ENCODE results near the gene SCUBE3.

SCUBE3 gene

DNA sequence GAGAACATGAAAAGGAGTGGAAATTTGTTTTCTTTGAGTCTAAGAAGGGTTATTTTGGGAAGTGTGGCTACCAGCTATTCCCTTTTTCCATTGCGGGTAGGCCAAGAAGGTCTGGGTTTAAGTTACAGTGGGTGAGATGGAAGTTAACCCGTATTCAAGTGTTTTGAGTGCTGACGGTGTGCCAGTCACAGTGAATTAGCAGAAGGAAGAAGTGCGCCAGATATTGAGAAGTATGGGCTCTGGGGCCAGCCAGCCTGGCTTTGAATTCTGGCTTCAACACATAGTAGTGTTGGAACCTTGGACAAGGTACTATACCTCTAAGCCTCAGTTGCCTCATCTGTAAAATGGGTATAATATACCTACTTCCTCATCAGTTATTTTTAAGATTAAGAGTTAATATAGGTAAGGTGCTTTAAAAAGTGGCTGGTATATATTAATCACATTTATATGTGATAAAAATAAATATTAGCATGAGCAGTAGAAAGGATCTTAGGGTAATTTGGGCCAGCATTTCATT lies 62.0 kb downstream of the SCUBE3 start:
- TF ChIP-seq, protein P1, sequence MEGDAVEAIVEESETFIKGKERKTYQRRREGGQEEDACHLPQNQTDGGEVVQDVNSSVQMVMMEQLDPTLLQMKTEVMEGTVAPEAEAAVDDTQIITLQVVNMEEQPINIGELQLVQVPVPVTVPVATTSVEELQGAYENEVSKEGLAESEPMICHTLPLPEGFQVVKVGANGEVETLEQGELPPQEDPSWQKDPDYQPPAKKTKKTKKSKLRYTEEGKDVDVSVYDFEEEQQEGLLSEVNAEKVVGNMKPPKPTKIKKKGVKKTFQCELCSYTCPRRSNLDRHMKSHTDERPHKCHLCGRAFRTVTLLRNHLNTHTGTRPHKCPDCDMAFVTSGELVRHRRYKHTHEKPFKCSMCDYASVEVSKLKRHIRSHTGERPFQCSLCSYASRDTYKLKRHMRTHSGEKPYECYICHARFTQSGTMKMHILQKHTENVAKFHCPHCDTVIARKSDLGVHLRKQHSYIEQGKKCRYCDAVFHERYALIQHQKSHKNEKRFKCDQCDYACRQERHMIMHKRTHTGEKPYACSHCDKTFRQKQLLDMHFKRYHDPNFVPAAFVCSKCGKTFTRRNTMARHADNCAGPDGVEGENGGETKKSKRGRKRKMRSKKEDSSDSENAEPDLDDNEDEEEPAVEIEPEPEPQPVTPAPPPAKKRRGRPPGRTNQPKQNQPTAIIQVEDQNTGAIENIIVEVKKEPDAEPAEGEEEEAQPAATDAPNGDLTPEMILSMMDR (conservative IDR thresholded peaks at IDR 0.05; ENCODE audit: low read depth, low read length), result no peak
- no peak for DNase-seq (ENCODE audit: low read depth)
- H3K4me3 ChIP-seq (ENCODE audit: low read length), result no peak overlapping the region

DNA sequence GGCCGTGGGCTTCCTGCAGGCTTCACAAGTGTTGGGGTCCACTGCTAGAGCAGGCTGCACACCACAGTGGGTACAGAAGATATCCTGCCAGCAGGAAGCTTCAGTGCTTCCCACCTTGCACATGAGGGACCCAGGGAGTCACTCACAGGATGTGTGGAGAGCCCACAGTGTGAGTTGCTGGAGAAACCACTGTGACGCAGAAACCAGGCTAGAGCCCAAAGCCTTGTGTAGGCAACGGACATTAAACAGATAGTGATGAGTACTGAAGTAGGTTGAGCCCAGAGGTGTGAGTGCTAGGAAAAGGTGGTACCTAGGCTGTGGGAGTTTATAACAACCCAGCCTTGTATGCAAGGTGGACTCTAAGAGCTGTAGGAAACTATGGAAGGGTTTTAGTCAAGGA lies 65.0 kb downstream of the SCUBE3 start:
- TF ChIP-seq, protein P1 (conservative IDR thresholded peaks at IDR 0.05; ENCODE audit: low read depth, low read length), result no peak
- no peak for DNase-seq (ENCODE audit: low read depth)
- no peak overlapping the region for H3K4me3 ChIP-seq (ENCODE audit: low read length)

DNA sequence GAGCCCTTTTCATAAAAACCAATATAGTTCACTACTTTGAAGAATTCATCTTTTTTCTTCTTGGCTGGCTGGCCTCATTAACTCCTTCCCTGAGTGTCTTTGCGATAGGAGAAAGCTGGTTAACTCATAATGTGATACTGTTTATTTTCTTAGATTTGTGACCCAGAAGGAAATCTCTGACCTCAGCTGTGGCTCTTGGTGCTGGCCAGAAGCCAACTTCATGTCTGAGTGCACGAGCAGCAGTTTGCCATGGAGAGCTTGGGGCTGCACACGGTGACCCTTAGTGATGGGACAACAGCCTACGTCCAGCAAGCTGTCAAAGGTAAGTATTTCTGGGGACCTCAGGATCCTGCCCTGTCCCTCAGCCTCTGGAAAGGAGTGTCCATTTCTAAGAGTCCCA lies 67.1 kb downstream of the SCUBE3 start:
- no peak overlapping the region for H3K4me3 ChIP-seq (ENCODE audit: low read length)
- no peak for DNase-seq (ENCODE audit: low read depth)
- TF ChIP-seq, protein P1 (conservative IDR thresholded peaks at IDR 0.05; ENCODE audit: low read depth, low read length), result no peak

DNA sequence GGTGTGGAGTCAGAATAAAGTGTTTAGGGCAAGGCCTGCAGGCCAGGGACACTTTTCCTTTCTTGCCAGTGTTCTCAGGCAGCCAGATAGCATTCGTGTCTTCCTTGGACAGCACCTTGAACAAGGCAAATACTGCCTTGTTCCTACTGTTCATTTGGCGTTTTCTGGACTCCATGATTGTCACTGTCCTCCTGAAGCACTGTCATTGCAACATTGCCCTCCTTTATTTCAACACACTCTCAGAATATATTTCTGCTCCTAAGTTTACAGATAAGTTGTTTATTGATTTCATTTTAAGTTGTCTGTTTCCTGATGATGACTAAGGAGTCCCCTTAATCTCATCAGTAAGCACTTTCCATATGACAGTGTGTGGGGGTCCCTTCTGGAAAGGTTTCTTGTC lies 68.7 kb downstream of the SCUBE3 start:
- H3K4me3 ChIP-seq (ENCODE audit: low read length), result no peak overlapping the region
- TF ChIP-seq, protein P1 (conservative IDR thresholded peaks at IDR 0.05; ENCODE audit: low read depth, low read length), result no peak
- DNase-seq (ENCODE audit: low read depth), result no peak

DNA sequence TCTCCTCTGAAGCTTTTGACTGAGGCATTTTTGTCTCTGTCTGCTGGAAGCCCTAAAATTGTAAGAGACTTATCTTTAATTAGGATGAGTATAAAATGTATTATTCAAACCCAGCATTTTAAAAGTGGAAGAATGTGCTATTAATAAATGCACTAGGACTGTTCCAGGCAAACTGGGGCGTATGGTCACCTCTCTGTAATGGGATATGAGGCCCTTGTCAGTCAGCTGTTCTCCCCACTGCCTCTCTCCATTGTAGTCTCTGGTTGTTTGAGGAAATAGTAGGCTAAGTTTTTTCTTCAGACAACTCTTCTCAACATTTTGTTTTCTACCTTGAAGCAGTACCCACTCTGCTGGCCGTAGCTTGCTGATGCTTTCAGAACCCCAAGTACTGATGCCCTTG lies 69.6 kb downstream of the SCUBE3 start:
- TF ChIP-seq, protein P1 (conservative IDR thresholded peaks at IDR 0.05; ENCODE audit: low read depth, low read length), result no peak
- no peak overlapping the region for H3K4me3 ChIP-seq (ENCODE audit: low read length)
- no peak for DNase-seq (ENCODE audit: low read depth)

DNA sequence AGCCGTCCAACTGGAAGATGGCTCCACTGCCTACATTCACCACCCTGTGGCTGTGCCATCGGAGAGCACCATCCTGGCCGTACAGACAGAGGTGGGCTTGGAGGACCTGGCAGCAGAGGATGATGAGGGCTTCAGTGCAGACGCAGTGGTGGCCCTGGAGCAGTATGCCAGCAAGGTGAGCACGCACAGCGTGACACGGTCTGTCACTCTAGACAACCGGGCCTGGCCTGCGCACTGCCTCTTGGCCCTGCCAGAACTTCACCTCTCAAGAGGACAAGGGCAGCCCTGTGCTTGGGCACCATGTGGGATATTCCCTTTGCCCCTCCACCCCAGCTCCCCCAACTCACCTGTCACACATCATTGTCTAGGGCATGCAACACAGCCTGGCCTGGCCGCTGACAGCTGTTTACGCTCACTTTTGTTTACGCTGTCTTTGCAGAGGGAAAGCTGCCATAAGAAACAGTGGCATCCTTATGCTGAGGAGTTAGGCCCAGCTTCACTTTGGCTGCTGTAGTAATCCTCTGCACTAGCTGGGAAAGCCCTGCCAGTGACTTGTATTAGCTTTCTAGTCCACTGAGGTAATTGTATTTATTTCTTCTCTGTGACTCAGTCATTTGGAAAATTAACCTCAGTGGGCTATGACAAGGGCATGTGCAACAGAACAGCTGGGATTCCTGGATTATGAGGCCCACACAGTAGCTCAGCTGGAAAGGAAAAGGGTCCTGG lies 74.1 kb downstream of the SCUBE3 start:
- TF ChIP-seq, protein P1 (conservative IDR thresholded peaks at IDR 0.05; ENCODE audit: low read depth, low read length), result no peak
- no peak overlapping the region for H3K4me3 ChIP-seq (ENCODE audit: low read length)
- no peak for DNase-seq (ENCODE audit: low read depth)

DNA sequence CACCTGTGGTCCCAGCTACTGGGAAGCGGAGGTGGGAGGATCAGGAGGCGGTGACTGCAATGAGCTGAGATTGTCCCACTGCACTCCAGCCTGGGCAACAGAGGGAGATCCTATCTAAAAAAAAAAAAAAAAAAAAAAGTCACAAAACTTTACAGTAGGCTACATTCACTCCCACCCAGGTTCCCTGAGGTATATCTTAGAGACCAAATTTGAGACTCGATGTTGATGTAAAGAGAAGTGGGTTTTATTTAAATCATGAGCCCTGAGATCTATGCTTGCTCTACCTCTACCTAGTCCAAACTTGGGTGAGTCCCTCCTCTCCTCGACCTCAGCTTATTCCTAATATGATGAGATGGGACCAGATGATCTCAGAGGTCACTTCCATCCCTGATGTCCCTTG lies 75.1 kb downstream of the SCUBE3 start:
- DNase-seq (ENCODE audit: low read depth), result no peak

More for the DNA sequence above, 75.1 kb downstream of the SCUBE3 start:
- no peak overlapping the region for H3K4me3 ChIP-seq (ENCODE audit: low read length)
- TF ChIP-seq, protein P1 (conservative IDR thresholded peaks at IDR 0.05; ENCODE audit: low read depth, low read length), result no peak
